ENCODE measurements around the gene RHBDL2.

DNA sequence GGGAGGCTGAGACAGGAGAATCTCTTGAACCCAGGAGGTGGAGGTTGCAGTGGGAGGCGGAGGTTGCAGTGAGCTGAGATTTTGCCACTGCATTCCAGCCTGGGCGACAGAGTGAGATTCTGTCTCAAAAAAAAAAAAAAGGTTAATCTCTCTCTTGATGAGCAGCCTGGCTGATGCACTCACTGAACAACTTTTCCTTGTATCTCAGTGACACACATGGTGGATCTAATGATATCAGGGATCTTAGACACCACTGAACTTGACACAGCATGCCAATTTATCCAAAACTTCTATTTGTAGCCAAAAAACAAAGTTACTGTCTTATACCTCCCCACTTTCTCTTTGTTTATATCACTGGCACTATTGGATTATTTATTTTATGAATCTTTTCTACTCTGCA is 16.2 kb downstream of the RHBDL2 start:
- TF ChIP-seq, protein P1, sequence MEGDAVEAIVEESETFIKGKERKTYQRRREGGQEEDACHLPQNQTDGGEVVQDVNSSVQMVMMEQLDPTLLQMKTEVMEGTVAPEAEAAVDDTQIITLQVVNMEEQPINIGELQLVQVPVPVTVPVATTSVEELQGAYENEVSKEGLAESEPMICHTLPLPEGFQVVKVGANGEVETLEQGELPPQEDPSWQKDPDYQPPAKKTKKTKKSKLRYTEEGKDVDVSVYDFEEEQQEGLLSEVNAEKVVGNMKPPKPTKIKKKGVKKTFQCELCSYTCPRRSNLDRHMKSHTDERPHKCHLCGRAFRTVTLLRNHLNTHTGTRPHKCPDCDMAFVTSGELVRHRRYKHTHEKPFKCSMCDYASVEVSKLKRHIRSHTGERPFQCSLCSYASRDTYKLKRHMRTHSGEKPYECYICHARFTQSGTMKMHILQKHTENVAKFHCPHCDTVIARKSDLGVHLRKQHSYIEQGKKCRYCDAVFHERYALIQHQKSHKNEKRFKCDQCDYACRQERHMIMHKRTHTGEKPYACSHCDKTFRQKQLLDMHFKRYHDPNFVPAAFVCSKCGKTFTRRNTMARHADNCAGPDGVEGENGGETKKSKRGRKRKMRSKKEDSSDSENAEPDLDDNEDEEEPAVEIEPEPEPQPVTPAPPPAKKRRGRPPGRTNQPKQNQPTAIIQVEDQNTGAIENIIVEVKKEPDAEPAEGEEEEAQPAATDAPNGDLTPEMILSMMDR (IDR thresholded peaks at IDR 0.05), result no peak
- TF ChIP-seq POLR2AphosphoS5 (IDR thresholded peaks at IDR 0.05), result no peak
- TF ChIP-seq EP300 (IDR thresholded peaks at IDR 0.05), result no peak
